Measurements from ENCODE around the gene GOT1. TPM values are rescaled to one million over a fixed set of nuclear protein-coding genes. Genes with fewer than 3 reads are reported as not detected.

Gene GOT1
- total RNA-seq, 1 donor from 2014 or later: 14.9 TPM

DNA sequence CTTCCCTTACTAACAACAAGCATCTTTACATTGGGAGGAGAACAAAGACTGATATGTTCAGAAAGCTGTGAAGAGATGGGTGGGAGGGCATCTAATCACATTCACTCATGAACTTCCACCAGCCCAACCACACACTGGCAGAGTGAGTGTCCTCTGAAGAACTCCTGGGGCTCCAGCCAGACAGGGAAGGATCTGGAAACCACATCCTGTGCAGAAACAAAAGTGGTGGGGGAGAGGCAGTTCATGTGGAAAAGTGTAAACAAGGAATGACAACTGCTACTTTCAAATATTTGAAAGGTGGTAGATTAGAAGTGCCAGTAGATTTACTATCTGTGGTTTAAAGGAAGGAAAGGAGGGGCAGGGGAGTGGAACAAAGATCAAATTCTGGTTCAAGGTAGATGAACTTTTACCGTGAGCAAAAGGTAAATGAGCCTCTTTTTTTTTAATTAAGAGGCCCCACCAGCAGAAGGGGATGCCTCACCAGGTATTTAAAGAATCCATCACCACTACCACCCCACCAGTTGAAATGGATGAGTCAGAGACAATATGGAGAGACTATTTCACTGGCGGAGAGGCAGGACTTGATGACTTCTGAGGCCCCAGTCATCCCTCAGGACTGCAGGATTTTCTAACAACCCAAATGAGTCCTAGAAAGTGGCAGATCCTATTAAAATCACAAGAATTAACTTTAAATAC lies 34.5 kb downstream of the GOT1 start:
- DNase-seq (ENCODE audit: low spot score): no peak

DNA sequence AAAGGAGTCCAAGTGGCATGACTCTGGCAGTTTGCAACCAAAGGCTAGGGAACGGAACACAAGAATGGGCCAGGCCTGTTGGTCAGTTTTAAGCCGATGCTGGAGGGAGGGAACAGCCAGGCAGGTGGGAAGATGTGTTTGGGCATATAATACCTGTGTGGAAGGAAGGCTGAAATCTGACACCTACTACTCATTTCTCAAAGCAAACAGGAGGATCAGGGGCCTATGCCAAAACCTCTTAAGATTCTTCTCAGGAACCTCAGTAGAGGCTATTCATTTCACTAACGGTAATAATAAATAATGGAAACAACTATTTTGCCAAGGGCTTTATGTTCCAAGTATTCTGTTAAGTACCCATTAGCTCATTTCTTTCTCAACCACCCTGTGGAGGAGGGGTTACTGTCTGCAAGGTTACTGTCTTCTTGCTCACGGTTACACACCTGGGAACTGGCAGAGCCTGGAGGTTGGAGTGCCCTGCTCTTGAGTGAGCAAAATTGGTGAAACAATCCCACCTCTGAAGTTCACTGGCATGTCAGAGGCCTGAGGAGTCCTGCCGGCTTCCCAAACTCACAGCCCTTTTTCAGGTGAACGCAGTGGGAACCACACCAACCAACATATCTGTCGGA lies 35.5 kb downstream of the GOT1 start:
- DNase-seq (ENCODE audit: low spot score): no peak

DNA sequence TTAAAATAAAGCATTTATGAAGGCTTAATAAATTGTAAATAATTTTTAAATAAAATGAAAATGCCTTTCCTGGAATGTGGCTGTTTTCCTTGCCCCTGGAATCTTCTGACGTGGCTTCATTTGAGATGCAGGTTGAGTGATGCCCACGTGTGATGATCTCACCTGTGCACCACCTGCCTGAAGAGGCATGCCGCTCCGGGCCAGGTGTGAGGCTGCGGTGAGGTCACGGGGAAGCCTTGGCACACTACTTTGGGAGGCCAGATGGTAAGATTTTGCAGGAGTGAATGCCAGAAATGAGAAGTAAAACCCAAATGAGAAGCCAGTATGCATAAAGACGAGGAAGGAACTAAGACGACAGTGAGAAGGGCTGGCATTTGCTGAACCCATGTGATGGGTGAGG lies 36.2 kb downstream of the GOT1 start:
- DNase-seq (ENCODE audit: low spot score): no peak

DNA sequence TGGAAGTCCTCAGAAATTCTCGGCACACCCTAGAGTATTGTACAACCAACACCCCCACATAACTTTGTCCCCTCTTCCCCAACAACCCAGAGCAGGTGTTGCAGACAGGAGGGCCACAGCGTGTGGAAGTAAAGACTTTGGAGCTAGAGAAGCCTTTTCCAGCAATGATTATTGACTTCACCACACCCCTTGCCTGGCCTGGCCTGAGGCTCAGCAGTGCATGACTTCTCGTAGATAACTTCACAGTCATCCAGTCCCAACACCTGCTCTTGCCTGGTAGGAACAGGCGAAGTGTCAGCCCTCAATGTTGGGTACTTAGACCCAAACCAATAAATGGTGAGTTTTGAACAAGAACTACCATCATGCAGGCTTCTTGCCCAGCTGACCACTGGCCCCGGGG lies 36.7 kb downstream of the GOT1 start:
- DNase-seq (ENCODE audit: low spot score): no peak

DNA sequence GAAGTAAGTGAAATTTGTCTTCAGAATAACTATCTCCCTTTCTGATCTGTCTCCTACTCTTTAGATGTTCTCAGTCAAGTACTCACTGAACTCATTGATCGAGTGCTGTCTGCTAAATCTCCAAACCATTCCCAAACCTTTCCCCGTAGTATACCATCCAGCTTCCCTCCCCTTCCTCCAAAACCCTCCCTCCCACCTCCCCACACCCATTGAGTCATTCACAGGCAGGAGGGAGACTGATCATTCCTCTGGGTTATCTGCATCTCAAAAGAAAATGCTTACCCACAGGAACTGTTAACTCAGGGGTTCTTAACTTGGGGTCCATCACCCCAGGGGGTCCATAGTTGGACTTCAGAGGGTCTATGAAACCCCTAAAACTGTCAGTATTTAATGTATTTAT lies 37.4 kb downstream of the GOT1 start:
- DNase-seq (ENCODE audit: low spot score): no peak

DNA sequence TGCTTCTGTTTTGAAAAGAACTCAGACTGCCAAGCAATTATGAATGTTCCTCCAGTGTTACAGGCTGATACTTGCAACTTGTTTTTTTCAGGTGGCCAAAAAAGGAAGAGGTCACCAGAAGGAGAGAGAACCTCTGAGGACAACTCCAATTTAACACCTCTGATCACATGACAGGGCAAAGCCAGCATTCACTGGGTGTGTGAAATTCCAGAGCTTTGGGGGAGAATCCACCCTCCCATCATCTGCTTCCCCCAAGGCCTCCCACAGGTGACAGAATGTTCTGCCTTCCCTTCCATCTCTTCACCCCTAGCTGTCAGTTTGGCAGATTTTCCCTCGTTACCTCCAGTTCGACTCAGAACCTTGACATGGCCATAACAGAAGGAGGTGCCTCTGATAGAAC lies 39.1 kb downstream of the GOT1 start:
- DNase-seq (ENCODE audit: low spot score): no peak

DNA sequence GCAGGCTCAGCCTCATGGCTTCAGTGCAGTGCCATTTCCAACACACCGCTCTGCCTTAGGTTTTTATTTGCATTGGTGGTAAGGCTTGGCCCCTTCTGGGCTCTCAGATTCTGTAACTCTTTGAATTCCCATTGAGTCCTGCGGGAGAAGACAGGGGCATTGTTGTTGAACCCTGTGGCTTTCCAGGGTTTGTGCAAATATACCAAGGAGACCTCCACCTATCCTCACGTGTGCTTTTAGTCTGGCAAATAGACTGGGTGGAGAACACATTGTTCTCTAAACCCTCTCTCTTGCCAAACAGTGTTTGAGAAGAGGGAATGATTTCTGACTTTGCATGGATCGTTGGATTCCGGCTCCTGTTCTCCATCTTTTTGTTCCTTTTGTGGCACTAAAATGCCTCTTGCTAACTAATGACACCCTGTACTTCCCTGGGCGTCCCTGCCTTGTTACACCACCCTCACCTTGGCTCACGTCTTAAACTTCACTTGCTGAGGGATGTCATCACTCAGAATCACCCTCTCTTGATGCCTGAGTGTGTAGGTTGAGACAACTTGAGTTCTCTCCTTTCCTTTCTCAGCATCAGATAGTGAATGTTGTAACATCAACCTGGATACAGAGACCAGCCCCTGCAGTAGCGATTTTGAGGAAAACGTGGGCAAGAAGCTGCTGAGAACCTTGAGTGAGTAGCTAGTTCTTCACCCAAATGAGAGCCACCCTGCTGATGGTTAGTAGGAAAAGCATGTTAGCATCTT lies 40.5 kb downstream of the GOT1 start:
- DNase-seq (ENCODE audit: low spot score): no peak

DNA sequence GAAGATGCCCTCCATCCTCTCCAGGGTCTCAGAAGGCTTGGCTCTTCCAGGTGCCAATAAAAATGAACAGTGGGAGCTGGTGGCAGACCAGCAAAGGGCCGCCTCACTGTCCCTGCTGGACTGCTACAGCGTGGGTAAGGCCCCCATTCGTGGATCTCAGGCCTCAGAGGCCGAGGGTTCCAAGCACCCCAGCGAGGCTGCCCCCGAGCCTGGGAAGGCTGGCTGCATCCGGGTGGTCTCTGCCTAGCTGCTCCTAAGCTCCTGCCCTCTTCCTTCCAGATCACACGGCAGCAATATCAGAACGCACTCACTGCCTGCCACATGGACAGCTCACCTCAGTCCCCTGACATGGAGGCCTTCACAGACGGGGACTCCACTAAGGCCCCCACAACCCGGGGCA lies 42.9 kb downstream of the GOT1 start:
- no peak for DNase-seq (ENCODE audit: low spot score)

DNA sequence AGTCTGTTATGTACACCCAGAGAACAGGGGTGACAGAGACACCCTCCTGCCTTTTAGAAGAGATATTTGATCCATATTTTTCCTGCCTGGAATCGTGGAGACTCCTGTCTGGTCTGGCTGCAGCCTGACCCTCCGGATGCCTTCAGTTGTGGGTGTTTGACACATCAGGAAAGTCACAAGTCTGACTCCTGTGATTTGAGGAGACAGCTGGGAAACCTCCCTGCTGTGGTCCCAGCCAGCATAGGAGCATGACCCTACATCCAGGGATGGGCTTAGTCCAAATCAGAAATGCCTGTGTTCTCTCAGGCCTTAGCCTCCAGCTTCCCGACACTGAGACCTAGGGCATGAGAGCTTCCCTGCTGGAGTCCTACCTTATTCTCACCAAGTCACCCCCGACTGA lies 43.4 kb downstream of the GOT1 start:
- DNase-seq (ENCODE audit: low spot score): no peak

DNA sequence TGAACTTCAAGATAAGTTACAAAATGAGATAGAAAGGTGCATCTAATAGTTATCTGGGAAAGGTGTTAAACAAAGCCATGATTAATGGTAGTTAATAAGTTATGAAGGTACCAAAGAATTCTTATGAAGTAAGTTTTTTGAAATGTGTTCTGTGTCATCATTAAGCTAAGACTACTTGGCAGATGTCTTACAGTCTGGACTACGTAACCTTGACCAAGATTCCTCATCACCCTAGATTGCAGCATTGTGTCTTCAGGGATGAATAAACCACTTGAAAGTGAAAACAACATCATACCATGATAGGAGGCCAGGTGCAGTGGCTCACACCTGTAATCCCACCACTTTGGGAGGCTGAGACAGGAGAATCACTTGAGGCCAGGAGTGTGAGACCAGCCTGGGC lies 48.2 kb downstream of the GOT1 start:
- DNase-seq (ENCODE audit: low spot score): no peak

DNA sequence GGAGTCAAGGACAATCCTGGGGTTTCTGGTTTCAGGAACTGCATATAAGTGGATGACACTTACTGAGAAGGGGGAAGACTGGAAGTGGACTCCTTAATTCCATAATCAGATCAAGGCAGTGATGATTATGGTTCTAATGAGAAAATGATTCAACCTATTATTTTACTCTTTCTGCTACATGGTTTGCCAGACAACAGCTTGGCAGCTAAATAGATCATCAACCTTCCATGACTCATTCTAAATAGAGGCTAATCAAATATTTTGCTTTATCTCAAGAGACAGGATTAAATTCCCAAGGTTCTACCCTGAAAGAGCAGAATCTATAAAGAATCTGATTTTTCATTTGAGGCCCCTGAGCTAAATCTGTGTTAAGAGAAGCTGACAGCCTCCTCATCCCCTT lies 55.0 kb downstream of the GOT1 start:
- DNase-seq (ENCODE audit: low spot score): no peak

DNA sequence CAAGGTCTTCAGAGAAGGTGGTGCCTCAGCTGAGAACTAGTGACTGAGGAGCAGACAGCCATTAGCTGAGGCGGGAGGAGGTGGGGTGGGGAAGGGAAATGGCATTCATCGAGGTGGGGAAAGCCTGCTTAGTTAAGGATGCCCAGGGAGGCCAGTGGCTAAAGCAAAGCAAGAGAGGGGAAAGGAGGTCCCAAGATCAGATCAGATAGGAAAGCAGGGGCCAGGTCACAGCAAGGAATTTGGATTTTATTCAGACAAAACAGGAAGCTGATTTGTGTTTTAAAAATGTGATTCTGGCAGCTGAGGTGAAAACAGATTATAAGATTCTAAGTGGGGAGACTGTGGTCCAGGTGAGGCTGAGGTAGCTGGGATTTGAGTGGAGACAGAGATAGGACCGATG lies 55.5 kb downstream of the GOT1 start:
- no peak for DNase-seq (ENCODE audit: low spot score)

DNA sequence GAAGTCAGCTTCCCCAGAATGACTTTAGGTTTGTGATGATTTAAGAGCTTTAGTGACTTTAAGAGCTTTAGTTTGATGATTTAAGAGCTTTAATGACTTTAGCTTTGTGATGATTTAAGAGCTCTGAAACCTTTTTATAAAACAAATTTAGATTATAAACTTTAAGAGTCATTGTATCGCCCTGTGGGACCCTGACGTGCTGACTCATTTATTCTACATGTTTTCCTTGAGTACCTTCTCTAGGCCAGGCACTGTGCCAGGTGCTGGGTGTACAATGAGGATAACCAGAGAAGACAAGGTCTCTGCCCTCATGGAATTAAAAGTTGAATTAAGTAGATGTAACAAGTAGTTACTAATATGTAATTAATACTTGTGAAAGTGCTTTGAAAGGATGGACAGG lies 55.9 kb downstream of the GOT1 start:
- DNase-seq (ENCODE audit: low spot score): no peak

DNA sequence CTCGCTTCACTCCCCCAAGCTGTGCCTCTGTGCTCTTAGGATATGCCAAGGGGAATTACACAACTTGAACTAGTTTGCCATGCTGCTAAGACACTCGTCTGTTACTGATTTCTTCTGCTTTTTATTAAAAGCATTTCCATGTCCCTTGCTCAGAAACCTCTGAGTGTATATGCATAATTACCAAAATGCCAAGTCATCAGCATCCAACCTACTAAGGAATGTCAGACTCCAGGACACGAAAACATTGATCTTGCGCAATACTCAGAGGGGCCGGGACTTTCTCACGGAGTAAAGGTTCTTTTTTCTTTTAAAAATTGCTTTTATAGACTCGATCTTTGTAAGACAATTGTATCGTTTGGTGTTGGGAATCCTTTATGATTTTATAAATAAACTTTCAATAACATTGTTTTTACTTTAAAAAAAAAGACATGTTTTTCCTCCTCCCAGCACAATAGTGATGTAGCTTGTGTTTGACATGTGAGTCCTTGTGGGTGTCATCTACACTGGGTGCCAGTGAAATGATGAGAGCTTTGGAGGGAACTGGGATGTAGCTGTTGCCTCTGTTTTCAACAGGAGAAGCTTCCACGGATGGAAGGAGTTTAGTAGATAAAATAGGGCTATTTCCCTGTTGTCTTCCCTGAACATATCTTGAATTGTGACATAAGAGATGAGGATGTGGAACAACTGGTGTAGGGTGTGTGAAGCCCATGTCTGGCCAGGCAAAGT lies 57.7 kb downstream of the GOT1 start:
- DNase-seq (ENCODE audit: low spot score): no peak

DNA sequence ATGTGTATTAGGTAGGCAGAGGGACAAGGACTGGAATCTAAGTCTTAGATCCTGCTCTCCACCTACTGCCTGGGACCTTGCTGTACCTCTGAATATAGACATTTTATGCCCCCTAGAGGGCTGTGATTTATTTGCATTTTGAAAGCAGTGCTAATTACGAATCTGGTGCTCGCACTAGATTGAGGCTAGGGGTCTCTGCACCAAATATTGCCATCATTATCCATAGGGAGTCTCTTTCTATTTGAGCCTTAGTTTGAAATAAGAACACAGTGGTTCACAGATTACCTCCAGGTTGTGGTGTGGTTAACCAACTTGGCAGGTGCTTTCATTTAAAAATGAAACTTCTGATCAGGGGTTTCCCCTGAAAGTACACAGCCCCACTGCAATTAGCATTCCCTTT lies 59.4 kb downstream of the GOT1 start:
- no peak for DNase-seq (ENCODE audit: low spot score)

DNA sequence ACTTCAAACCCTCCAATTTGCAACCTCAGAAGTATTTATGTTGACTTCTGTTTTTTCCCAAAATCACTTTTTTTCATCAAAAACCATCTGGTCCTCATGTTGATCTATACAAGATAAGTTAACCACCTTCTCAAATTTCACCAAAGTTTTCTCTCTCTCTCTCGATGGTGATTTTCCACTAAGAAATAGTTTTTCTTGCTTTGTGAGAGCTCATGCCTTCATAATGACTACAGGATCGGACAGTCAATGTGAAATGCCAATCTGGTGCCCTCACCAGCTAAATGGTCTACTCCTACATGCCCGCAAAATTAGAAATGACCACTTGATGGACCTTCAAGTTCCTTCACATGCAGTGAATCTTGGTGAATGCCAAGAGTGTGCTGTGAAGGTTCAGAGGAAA lies 60.9 kb downstream of the GOT1 start:
- no peak for DNase-seq (ENCODE audit: low spot score)

DNA sequence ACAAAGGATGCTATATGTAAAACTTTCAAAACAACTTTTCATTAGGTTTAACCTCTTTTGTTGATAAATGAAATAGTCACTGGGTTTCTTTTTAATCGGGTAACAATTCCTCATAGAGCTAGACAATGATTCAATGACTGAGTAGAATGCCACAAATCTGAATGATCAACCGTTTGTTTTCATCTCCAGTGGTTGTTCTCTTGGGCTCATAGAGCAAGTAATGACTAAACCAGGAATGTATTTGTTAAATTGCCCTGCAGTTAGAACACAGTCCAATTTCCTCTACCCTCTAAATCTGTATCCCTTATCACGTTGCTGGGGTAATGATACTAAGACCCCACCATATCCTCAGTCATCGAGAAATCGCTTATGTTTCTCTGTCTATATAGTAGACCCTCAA lies 61.3 kb downstream of the GOT1 start:
- DNase-seq (ENCODE audit: low spot score): no peak

DNA sequence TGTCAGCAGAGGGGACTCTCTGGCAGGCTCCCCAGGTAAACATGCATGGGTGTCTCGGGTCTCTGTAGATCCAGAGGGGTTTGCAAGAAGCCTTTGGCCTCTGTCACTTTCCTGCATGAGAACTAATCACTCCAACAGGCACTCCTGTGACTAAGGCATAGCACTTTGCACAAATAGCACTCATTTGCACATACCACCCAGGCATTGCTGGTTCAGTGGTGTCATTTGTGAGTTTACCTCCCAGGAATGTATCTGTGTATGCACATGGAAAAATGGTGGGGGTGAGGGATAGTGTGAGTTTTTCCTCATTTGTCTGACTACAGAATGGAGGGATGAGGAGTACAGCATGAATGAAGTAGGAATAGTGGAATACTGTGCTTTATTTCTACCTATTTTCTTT lies 61.8 kb downstream of the GOT1 start:
- DNase-seq (ENCODE audit: low spot score): no peak

DNA sequence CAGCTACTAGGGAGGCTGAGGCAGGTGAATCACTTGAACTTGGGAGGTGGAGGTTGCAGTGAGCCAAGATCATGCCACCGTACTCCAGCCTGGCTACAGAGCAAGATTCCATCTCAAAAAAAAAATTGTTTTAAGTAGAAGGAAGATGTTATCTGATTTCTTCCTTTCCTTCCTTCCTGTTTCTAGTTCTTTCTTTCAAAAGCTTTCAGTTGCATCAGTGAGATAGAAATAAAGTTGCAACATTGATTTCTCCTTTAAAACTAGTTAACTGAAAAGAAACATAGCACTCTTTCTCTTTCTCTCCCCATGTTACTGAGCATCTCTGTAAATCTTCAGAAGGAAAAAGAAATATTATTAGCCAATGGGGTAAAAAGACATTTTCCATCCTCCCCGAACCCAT lies 63.8 kb downstream of the GOT1 start:
- no peak for DNase-seq (ENCODE audit: low spot score)

DNA sequence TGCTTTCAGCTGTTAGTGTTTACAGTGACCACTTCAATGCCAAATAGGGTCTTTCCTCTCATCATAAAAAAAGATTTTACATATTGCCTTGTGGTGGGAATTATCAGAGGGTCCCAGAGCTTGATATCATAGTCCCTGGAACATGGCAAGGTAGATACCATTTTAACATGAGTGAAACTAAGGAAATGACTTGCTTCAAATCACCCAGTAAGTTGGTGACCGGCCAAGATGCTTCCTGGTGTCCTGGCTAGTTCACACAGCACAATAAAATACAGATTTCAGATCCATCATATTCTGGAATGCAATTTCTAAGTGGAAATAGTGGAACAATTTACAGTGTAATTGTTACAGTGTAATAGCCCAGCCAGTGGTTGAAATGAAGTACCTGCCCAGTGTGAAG lies 64.7 kb downstream of the GOT1 start:
- DNase-seq (ENCODE audit: low spot score): no peak

DNA sequence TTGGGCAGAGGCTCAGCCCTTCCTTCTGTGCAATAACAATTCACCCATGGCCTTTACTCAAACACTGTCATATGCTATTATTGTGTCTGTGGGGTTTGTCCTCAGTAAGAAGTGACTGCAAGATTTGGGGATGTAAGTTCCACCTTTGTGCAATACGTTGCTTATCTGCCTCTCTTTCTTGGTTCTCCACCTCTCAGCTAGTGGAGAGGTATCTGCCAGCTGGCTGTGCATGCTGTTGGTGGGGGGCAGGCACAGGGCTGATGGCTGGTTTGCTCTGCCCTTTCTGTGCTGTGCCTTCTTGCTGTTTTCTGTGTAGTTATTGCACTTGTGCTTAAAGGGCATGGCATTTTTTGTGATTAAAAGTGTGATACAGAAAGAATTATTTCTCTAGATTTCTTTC lies 65.1 kb downstream of the GOT1 start:
- DNase-seq (ENCODE audit: low spot score): no peak

DNA sequence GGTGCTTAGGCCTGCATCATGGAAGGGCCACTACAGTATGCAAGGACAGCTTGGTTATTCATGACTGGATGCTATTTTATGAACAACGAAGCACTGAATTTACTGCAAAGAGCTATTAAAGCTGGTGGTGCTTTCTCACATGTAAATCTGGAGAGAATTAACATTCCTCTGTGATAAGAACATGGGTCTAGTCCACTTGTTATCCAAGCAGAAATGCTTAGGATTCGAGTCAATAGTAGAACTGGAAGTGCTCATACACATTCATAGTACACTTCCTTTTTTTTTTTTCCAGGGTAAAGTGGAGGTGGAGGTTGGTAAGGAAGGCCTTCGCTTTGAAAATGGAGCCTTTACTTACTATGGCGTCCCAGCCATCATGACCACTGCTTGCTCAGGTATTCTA lies 66.3 kb downstream of the GOT1 start:
- no peak for DNase-seq (ENCODE audit: low spot score)

All from mesenteric fat pad (tissue), 1 donor.